HepG2 (cell line): Measurements from ENCODE around the gene DSCAML1. TPM values are rescaled to one million over a fixed set of nuclear protein-coding genes. Genes with fewer than 3 reads are reported as not detected.

Experiments
- ATAC-seq: fragments of 200-7000 bp; cut with Tn5 transposase; 3 replicates; pipeline ENCODE4 v1.9.1; 2020; ENCODE audit warnings: mild to moderate bottlenecking, moderate library complexity
- BruUV-seq: library from RNA; stranded (reverse); fragments of 400-500 nt; replicated peaks from 2 replicates; lab custom pipeline; 2021; lab: Mats Ljungman, UMichigan
- CTCF ChIA-PET: fragments of 300-600 bp; formaldehyde crosslinking; extraction: SDS; loops from one replicate; lab custom pipeline; 2021; ENCODE audit warnings: low total read pairs, inconsistent platforms, low intra/inter-chr PET ratio; lab: Yijun Ruan, JAX
- POLR2A ChIA-PET: fragments of 350-600 bp; sonication (Branson Sonifier 250); formaldehyde crosslinking; loops from one replicate; lab custom pipeline; 2020; ENCODE audit warnings: antibody characterized with exemption, inconsistent platforms; lab: Yijun Ruan, JAX
- DNase-seq: peaks from one replicate; pipeline ENCODE4 v3.0.0-alpha.2; 2015; ENCODE audit warnings: low spot score
- FAIRE-seq: peaks from 3 replicates; lab custom pipeline; 2011; peaks lifted over from hg19 to GRCh38; lab: Jason Lieb, UNC
- H2AFZ ChIP-seq: one replicate; pipeline ENCODE4 v1.6.1; 2011; ENCODE audit warnings: low read length, inconsistent platforms
- H3K27ac ChIP-seq: fragments of 300-600 bp; 3 replicates; pipeline ENCODE4 v1.8.0; 2011; ENCODE audit warnings: mixed run types, mild to moderate bottlenecking, mixed read lengths, low read length, inconsistent platforms; ENCODE audit not compliant: insufficient read depth; ENCODE audit errors: extremely low read length
- H3K27me3 ChIP-seq, 2 experiments: fragments of 200-600 bp in 1 of 2; 2 replicates in 1 of 2; 3 replicates in 1 of 2; pipeline versions ENCODE4 v1.6.0 to v1.8.0; 2011; ENCODE audit warnings: low read length in 2 of 2, mild to moderate bottlenecking in 2 of 2, moderate library complexity in 2 of 2, inconsistent platforms in 1 of 2; ENCODE audit not compliant: insufficient read depth in 2 of 2, control insufficient read depth in 1 of 2
- H3K36me3 ChIP-seq, 2 experiments: fragments of 200-600 bp in 1 of 2; replicated peaks in 1 of 2; 2 replicates in 1 of 2; 3 replicates in 1 of 2; pipeline versions ENCODE4 v1.5.1 to v1.8.0; 2011; ENCODE audit warnings: low read length in 2 of 2, inconsistent platforms in 1 of 2; ENCODE audit not compliant: insufficient read depth in 2 of 2, control insufficient read depth in 1 of 2
- H3K4me1 ChIP-seq: 2 replicates; pipeline ENCODE4 v1.5.1; 2012; ENCODE audit warnings: low read length, inconsistent platforms; ENCODE audit not compliant: insufficient read depth
- H3K4me2 ChIP-seq: 2 replicates; pipeline ENCODE4 v1.6.0; 2011; ENCODE audit warnings: low read depth, low read length, inconsistent platforms
- H3K4me3 ChIP-seq, 3 experiments: fragments of 200-600 bp in 1 of 3; sonication (generic), shearing (Covaris generic) in 1 of 3; replicated peaks in 1 of 3; 2 replicates each; pipeline ENCODE4 v1.5.1; 2011 to 2016; ENCODE audit warnings: low read length in 3 of 3, inconsistent platforms in 2 of 3, low read depth in 2 of 3, mild to moderate bottlenecking in 2 of 3, control low read depth in 1 of 3, mixed read lengths in 1 of 3; ENCODE audit not compliant: insufficient read depth in 1 of 3
- H3K79me2 ChIP-seq: one replicate; pipeline ENCODE4 v1.6.1; 2011; ENCODE audit warnings: low read length, inconsistent platforms; ENCODE audit not compliant: insufficient read depth
- H3K9ac ChIP-seq: 2 replicates; pipeline ENCODE4 v1.6.0; 2011; ENCODE audit warnings: mild to moderate bottlenecking, low read depth, low read length, inconsistent platforms; ENCODE audit not compliant: insufficient read depth
- H3K9me3 ChIP-seq: 2 replicates; pipeline ENCODE4 v1.5.1; 2012; ENCODE audit warnings: mild to moderate bottlenecking, low read length
- H4K20me1 ChIP-seq: 2 replicates; pipeline ENCODE4 v1.6.0; 2011; ENCODE audit warnings: inconsistent platforms, mild to moderate bottlenecking, low read length, moderate library complexity; ENCODE audit not compliant: insufficient read depth
- AGO2 ChIP-seq: fragments of 200-400 bp; formaldehyde crosslinking; optimal IDR thresholded peaks from 2 replicates; pipeline ENCODE3; 2017; ENCODE audit warnings: mild to moderate bottlenecking, low read depth, low read length, moderate library complexity
- HMGXB4 ChIP-seq, 2 experiments: sonication (generic) in 1 of 2; formaldehyde crosslinking in 1 of 2; IDR thresholded peaks; 2 replicates each; pipeline versions ENCODE4 v1.4.0 to v1.6.1; 2018 to 2020; ENCODE audit warnings: missing genetic modification reagents in 2 of 2, borderline replicate concordance in 1 of 2, low read depth in 1 of 2, mild to moderate bottlenecking in 1 of 2, missing biosample characterization in 1 of 2
- RBFOX2 ChIP-seq: fragments of 200-400 bp; formaldehyde crosslinking; IDR thresholded peaks from 2 replicates; pipeline ENCODE4 v1.6.1; 2017; ENCODE audit warnings: low read depth, mild to moderate bottlenecking, low read length
- TCF7 ChIP-seq: sonication (generic); IDR thresholded peaks from 2 replicates; pipeline ENCODE4 v1.6.1; 2016; ENCODE audit warnings: antibody characterized with exemption, low read depth
- TP53 ChIP-seq: sonication (generic); formaldehyde crosslinking; conservative IDR thresholded peaks from 2 replicates; pipeline ENCODE4 v1.4.0; 2020; ENCODE audit warnings: missing genetic modification reagents
- WIZ ChIP-seq: sonication (generic); formaldehyde crosslinking; IDR thresholded peaks from 2 replicates; pipeline ENCODE4 v1.5.1; 2020; ENCODE audit warnings: mild to moderate bottlenecking, missing genetic modification reagents
- ZFX ChIP-seq: sonication (generic); formaldehyde crosslinking; IDR thresholded peaks from 2 replicates; pipeline ENCODE4 v1.4.0; 2020; ENCODE audit warnings: mild to moderate bottlenecking, low read depth, missing genetic modification reagents, moderate library complexity
- ZNF430 ChIP-seq: sonication (generic); formaldehyde crosslinking; IDR thresholded peaks from 2 replicates; pipeline ENCODE4 v1.9.0; 2021; ENCODE audit warnings: mild to moderate bottlenecking, missing genetic modification reagents
- ZNF441 ChIP-seq: sonication (generic); formaldehyde crosslinking; IDR thresholded peaks from 2 replicates; pipeline ENCODE4 v1.7.0; 2021; ENCODE audit warnings: missing genetic modification reagents, borderline replicate concordance
- ZNF501 ChIP-seq: sonication (generic); formaldehyde crosslinking; IDR thresholded peaks from 2 replicates; pipeline ENCODE4 v1.5.1; 2020; ENCODE audit warnings: mild to moderate bottlenecking, moderate library complexity, missing genetic modification reagents
- ZNF687 ChIP-seq: sonication (generic); formaldehyde crosslinking; IDR thresholded peaks from 2 replicates; pipeline ENCODE4 v1.5.1; 2020; ENCODE audit warnings: mild to moderate bottlenecking, missing genetic modification reagents, moderate library complexity
- WGBS: methylation state at CpG from one replicate; pipeline ENCODE4 v1.1.6; 2017; ENCODE audit warnings: low lambda C conversion rate; 5-methylcytosine and 5-hydroxymethylcytosine counted together
- in situ Hi-C: cut with HindIII; loops from 2 replicates; pipeline ENCODE4 v1.10.0; 2017; ENCODE audit warnings: low pct_unique_long_range_greater_than_20kb; ENCODE audit not compliant: extremely low pct_ligation_motif_present
- intact Hi-C: fragments of 100-400 bp; cut with micrococcal nuclease; formaldehyde crosslinking; loops from one replicate; pipeline ENCODE4 v1.10.0; 2022; ENCODE audit not compliant: unreplicated experiment
- polyA plus RNA-seq, 8 experiments: library from polyadenylated mRNA; depleted of rRNA in 3 of 8; stranded (reverse) in 7 of 8; unstranded in 1 of 8; fragments of >200 nt; fragmentation: Illumina TruSeq in 4 of 8; extraction: Trizol in 4 of 8; gene quantifications; 2 replicates each; pipeline versions ENCODE4 v1.2.1 to v1.2.3, GENCODE V29; 2011 to 2016; ENCODE audit warnings: low read depth in 4 of 8, missing spikeins in 1 of 8, mixed read lengths in 1 of 8; ENCODE audit not compliant: insufficient read depth in 1 of 8
- total RNA-seq, 5 experiments: library from RNA; depleted of rRNA; stranded (reverse); fragments of >200 nt; fragmentation: Illumina TruSeq; extraction: Trizol; gene quantifications; 2 replicates each; pipeline ENCODE4 v1.2.3, GENCODE V29; 2016; ENCODE audit warnings: low read depth in 1 of 5

Gene DSCAML1
- total and polyA plus RNA-seq, 2 of the 13 experiments (the other 11 are each of a cell fraction or from before 2014, with no cell fraction given): 0.29 to 0.40 TPM

- peak overlapping the region; percentile 62 for H3K9ac ChIP-seq
- 0% methylated on average over 2 of the region's 13 CpGs for WGBS
- peak overlapping the region; percentile 37 for H3K27ac ChIP-seq
- H3K4me3 ChIP-seq: peak overlapping the region; percentile 42 to 72 (median 54); a peak in 5 of 6 replicates
- FAIRE-seq (no peak), ATAC-seq (peak; percentile 18), DNase-seq (no peak)
- H2AFZ ChIP-seq: no peak overlapping the region
- POLR2A ChIA-PET: interaction anchor here (1.4 to 1.8 kb wide), 2 partner anchors 9 kb away, joined by 3 to 10 read pairs; no protein-coding TSS in a partner anchor
- peaks cover under 1 to 13% of the 10 kb centered on the region in 2 experiments; a peak in 3 of 5 replicates for H3K27me3 ChIP-seq
- H3K79me2 ChIP-seq: peaks cover 13% of the 10 kb centered on the region
- H3K4me1 ChIP-seq: peaks cover 87% of the 10 kb centered on the region
- no peaks in the 10 kb centered on the region for H3K36me3 ChIP-seq
- H4K20me1 ChIP-seq: no peaks in the 10 kb centered on the region
- no peaks in the 10 kb centered on the region for H3K9me3 ChIP-seq
- peak overlapping the region; percentile 72 for H3K4me2 ChIP-seq
- TSS peak; percentile 77 for BruUV-seq
- no peak for TF ChIP-seq ZNF430 (CRISPR knock-in tag)
- TF ChIP-seq ZNF687 (CRISPR knock-in tag): peak; percentile 6; the same call in 1 of the 2 replicates
- peak; percentile 86 for TF ChIP-seq AGO2
- TF ChIP-seq TP53 (CRISPR knock-in tag): no peak
- TF ChIP-seq RBFOX2: 0 out of 2 replicates have a peak, but pooled peaks have one; percentile 50
- TF ChIP-seq HMGXB4 (CRISPR knock-in tag; IDR thresholded peaks at IDR 0.05; ENCODE audit: borderline replicate concordance in 1 of 2, low read depth in 1 of 2): 0 out of 4 replicates have a peak, but pooled peaks of 1 of the 2 experiments have one; percentile 14
- no peak for TF ChIP-seq TCF7
- peak; percentile 40; the same call in 1 of the 2 replicates for TF ChIP-seq ZFX (CRISPR knock-in tag)
- 0 out of 2 replicates have a peak, but pooled peaks have one; percentile 40 for TF ChIP-seq WIZ
- no peak for TF ChIP-seq ZNF501 (CRISPR knock-in tag)
- 0 out of 2 replicates have a peak, but pooled peaks have one; percentile 53 for TF ChIP-seq ZNF441 (CRISPR knock-in tag)
- intact Hi-C loops (loop anchor here (1.0 kb wide), 1 partner anchor 229 kb away; no protein-coding TSS in a partner anchor), in situ Hi-C loops (loop anchor here (5.0 kb wide), 1 partner anchor 123 kb away; no protein-coding TSS in a partner anchor)
- CTCF ChIA-PET: no interaction called here
Observed at GRCh38 chr11:117823946-117824420, 27.0 kb upstream of the DSCAML1 start.
